SK-N-SH (cell line): ENCODE data around the gene GTF3C1.

Experiments
- CTCF ChIP-seq: fragments of 200-600 bp; sonication (generic); IDR thresholded peaks from 2 replicates; pipeline ENCODE4 v1.6.1; 2017; ENCODE audit warnings: antibody characterized with exemption, mild to moderate bottlenecking, moderate library complexity
- EP300 ChIP-seq, 2 experiments: IDR thresholded peaks; 2 replicates each; pipeline versions ENCODE4 v1.4.0 to v1.6.1; 2012; ENCODE audit warnings: borderline replicate concordance in 1 of 2, low read depth in 1 of 2, low read length in 1 of 2
- EZH2phosphoT487 ChIP-seq: fragments of 200-600 bp; sonication (generic); IDR thresholded peaks from 2 replicates; pipeline ENCODE4 v1.6.1; 2017; ENCODE audit warnings: low read depth, mixed run types, mild to moderate bottlenecking, antibody characterized with exemption, moderate library complexity, borderline replicate concordance
- FOXM1 ChIP-seq: IDR thresholded peaks from 2 replicates; pipeline ENCODE4 v1.4.0; 2012; ENCODE audit warnings: low read depth, mild to moderate bottlenecking
- MEF2A ChIP-seq: IDR thresholded peaks from 2 replicates; pipeline ENCODE4 v1.4.0; 2012; ENCODE audit warnings: low read depth, borderline replicate concordance
- MXI1 ChIP-seq: IDR thresholded peaks from 2 replicates; pipeline ENCODE4 v1.6.1; 2012; ENCODE audit warnings: mild to moderate bottlenecking, low read depth, low read length, improper control_type of control experiment
- POLR2AphosphoS5 ChIP-seq: IDR thresholded peaks from 2 replicates; pipeline ENCODE4 v1.6.1; 2012; ENCODE audit warnings: low read depth, low read length
- RAD21 ChIP-seq: IDR thresholded peaks from 2 replicates; pipeline ENCODE4 v1.6.1; 2012; ENCODE audit warnings: mild to moderate bottlenecking, low read length
- REST ChIP-seq: IDR thresholded peaks from 2 replicates; pipeline ENCODE4 v1.6.1; 2012; ENCODE audit warnings: mild to moderate bottlenecking, low read depth, low read length, moderate library complexity
- USF2 ChIP-seq: fragments of 150-350 bp; IDR thresholded peaks from 2 replicates; pipeline ENCODE4 v1.6.1; 2017; ENCODE audit warnings: antibody characterized with exemption, low read length, low read depth, borderline replicate concordance
- YY1 ChIP-seq: IDR thresholded peaks from 2 replicates; pipeline ENCODE4 v1.4.0; 2012; ENCODE audit warnings: low read depth, mild to moderate bottlenecking

GRCh38 chr16:27547851-27548250 lies 1.9 kb downstream of the GTF3C1 start:
- TF ChIP-seq CTCF (no peak), MXI1 (no peak), REST (no peak), USF2 (no peak), FOXM1 (no peak), EP300 (IDR thresholded peaks at IDR 0.05; ENCODE audit: borderline replicate concordance in 1 of 2, low read depth in 1 of 2, low read length in 1 of 2) (no peak), EZH2phosphoT487 (no peak), YY1 (no peak), RAD21 (no peak), MEF2A (no peak), POLR2AphosphoS5 (no peak)
